GM23248 (cell line): ENCODE results near the gene KDM5C.

Experiments used
- EZH2 ChIP-seq: fragments of 200-600 bp; sonication (generic); IDR thresholded peaks from 2 replicates; pipeline ENCODE4 v1.6.1; 2018; ENCODE audit warnings: antibody characterized with exemption, mild to moderate bottlenecking; ENCODE audit not compliant: insufficient read depth, poor library complexity, severe bottlenecking
- EZH2phosphoT487 ChIP-seq: fragments of 200-600 bp; sonication (generic); IDR thresholded peaks from 2 replicates; pipeline ENCODE4 v1.6.1; 2018; ENCODE audit warnings: antibody characterized with exemption, moderate library complexity, mild to moderate bottlenecking, low read depth; ENCODE audit not compliant: insufficient read depth

GRCh38 chrX:53254570-53255461 lies 29.8 kb upstream of the KDM5C start:
- TF ChIP-seq EZH2 (no peak), EZH2phosphoT487 (no peak)
